Osteocyte (in vitro differentiated cells): Measurements from ENCODE around the gene BCL2L12. TPM values are rescaled to one million over a fixed set of nuclear protein-coding genes. Genes with fewer than 3 reads are reported as not detected.
"Not testable (repeated sequence)": the region's sequence is repeated elsewhere in the genome, so short reads cannot be mapped to it uniquely, and the experiment has no call there.

Experiments
- DNase-seq: peaks from one replicate; pipeline ENCODE4 v3.0.0; 2021; ENCODE audit warnings: mixed read lengths; ENCODE audit not compliant: unreplicated experiment; ENCODE audit errors: extremely low spot score
- H3K27ac Mint-ChIP-seq: one replicate; pipeline ENCODE4 v1.8.0; 2021; ENCODE audit warnings: mild to moderate bottlenecking, mixed read lengths; ENCODE audit not compliant: unreplicated experiment
- H3K27me3 Mint-ChIP-seq: one replicate; pipeline ENCODE4 v1.8.0; 2021; ENCODE audit warnings: mixed read lengths; ENCODE audit not compliant: unreplicated experiment
- H3K36me3 Mint-ChIP-seq: one replicate; pipeline ENCODE4 v1.8.0; 2021; ENCODE audit warnings: mixed read lengths; ENCODE audit not compliant: unreplicated experiment
- H3K4me1 Mint-ChIP-seq: one replicate; pipeline ENCODE4 v1.8.0; 2021; ENCODE audit warnings: mixed read lengths; ENCODE audit not compliant: unreplicated experiment
- H3K4me3 Mint-ChIP-seq: one replicate; pipeline ENCODE4 v1.8.0; 2021; ENCODE audit warnings: mild to moderate bottlenecking, moderate library complexity, mixed read lengths; ENCODE audit not compliant: unreplicated experiment
- H3K9me3 Mint-ChIP-seq: one replicate; pipeline ENCODE4 v1.8.0; 2021; ENCODE audit warnings: mixed read lengths; ENCODE audit not compliant: unreplicated experiment
- total RNA-seq: library from RNA; stranded (reverse); gene quantifications from 2 replicates; pipeline ENCODE4 v1.2.1, GENCODE V29; 2021
- TF ChIP-seq, protein P1 (sequence below): fragments of 200-600 bp; sonication (generic); IDR thresholded peaks from 2 replicates; pipeline ENCODE4 v1.5.0; 2021; ENCODE audit warnings: antibody characterized with exemption, mild to moderate bottlenecking, moderate library complexity

BCL2L12 gene
- total RNA-seq, 1 donor from 2014 or later, result 29.3 TPM

DNA sequence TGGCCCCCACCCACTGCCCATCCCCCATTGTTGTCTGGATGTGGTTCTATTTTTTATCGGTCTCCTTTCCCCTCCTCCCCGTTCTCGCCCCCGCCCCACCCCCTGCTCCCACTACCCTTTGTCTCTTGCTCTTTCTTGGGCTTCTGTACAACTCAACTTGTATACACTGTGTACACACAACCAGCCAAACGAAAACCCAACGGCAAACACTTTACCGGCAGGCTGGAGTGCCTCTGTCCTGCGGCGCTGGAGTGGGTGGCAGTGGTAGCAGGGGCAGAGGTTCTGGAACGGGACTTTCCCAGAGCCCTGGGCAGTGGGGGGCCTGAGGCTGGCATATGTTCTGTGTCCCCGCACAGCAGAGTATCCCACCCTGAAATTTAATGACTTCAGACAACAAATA lies 39.5 kb upstream of the BCL2L12 start:
- H3K36me3 Mint-ChIP-seq, result peaks cover 13% of the 10 kb centered on the region
- no peak for DNase-seq
- H3K27me3 Mint-ChIP-seq, result no peaks in the 10 kb centered on the region
- peaks cover 10% of the 10 kb centered on the region for H3K4me1 Mint-ChIP-seq
- TF ChIP-seq, protein P1, sequence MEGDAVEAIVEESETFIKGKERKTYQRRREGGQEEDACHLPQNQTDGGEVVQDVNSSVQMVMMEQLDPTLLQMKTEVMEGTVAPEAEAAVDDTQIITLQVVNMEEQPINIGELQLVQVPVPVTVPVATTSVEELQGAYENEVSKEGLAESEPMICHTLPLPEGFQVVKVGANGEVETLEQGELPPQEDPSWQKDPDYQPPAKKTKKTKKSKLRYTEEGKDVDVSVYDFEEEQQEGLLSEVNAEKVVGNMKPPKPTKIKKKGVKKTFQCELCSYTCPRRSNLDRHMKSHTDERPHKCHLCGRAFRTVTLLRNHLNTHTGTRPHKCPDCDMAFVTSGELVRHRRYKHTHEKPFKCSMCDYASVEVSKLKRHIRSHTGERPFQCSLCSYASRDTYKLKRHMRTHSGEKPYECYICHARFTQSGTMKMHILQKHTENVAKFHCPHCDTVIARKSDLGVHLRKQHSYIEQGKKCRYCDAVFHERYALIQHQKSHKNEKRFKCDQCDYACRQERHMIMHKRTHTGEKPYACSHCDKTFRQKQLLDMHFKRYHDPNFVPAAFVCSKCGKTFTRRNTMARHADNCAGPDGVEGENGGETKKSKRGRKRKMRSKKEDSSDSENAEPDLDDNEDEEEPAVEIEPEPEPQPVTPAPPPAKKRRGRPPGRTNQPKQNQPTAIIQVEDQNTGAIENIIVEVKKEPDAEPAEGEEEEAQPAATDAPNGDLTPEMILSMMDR, result no peak
- H3K9me3 Mint-ChIP-seq, result no peaks in the 10 kb centered on the region
- no peak overlapping the region for H3K4me3 Mint-ChIP-seq
- no peak overlapping the region for H3K27ac Mint-ChIP-seq

DNA sequence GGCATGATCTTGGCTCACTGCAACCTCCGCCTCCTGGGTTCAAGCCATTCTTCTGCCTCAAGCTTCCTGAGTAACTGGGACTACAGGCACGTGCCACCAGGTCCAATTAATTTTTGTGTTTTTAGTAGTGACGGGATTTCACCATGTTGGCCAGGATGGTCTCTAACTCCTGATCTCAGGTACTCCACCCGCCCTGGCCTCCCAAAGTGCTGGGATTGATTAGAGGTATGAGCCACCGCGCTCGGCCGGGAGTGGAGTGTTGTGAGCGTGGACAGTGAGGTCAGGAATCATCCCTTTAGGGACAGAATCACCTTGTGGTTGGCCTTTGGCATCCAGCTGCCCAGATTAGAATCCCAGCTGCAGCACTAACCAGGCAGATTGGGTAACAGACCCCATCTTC lies 36.1 kb upstream of the BCL2L12 start:
- no peak overlapping the region for H3K4me3 Mint-ChIP-seq
- peaks cover 13% of the 10 kb centered on the region for H3K4me1 Mint-ChIP-seq
- peak overlapping the region; percentile 35 for H3K27ac Mint-ChIP-seq
- TF ChIP-seq, protein P1, result no peak
- no peaks in the 10 kb centered on the region for H3K9me3 Mint-ChIP-seq
- H3K27me3 Mint-ChIP-seq, result no peaks in the 10 kb centered on the region
- no peak for DNase-seq
- peaks cover 5% of the 10 kb centered on the region for H3K36me3 Mint-ChIP-seq

DNA sequence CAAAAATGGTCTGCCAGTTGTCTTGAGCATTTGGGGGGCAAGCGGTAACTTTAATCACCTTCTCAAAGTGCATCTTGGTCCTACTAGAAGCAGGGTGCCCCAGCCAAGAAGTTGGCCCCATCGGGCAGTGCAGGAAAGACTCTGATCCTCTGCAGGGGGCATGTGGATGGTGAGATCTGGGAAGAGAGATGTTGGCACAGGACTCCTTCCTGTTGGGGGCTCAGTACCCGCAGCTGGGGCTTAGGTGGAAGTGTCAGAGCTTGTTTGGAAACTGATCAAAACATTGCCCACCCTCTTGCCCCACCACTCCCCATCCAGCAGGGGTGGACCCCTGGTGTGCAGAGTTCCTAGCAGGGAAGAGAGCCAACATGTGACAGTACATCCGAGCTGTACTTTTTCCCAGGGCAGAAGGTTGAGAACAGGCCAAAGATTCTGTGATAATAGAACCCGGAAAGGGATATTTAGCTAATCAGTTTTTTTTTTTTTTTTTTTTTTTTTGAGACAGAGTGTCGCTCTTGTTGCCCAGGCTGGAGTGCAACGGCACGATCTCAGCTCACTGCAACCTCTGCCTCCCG lies 34.6 kb upstream of the BCL2L12 start:
- Mint-ChIP-seq H3K4me3 (no peak overlapping the region), H3K27me3 (no peaks in the 10 kb centered on the region), H3K27ac (peak overlapping the region; percentile 78), H3K9me3 (no peaks in the 10 kb centered on the region), H3K4me1 (peaks cover 25% of the 10 kb centered on the region), H3K36me3 (peaks cover 6% of the 10 kb centered on the region)
- DNase-seq, result no peak
- TF ChIP-seq, protein P1, result no peak

DNA sequence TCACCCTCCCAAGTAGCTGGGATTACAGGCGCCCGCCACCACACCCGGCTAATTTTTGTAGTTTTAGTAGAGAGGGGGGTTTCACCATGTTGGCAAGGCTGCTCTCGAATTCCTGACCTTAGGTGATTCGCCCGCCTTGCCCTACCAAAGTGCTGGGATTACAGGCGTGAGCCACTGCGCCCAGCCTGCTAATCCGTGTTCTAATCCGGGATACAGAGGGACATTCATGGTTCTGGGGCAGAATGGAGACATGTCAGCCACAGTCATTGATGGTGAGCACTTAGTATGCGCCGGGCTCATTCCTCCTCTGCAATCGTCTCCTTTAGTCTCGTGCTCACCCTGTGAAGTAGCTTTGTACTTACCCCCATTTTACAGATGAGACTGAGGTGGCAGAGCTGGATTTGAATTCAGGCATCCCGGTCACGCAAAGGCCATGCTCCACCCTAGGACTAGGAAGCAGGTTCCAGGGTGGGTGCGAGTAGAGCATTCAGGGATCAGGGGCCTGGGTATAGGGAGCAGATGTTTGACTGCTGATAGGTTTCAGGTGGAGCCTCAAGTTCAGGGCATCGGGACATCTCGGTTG lies 34.0 kb upstream of the BCL2L12 start:
- peak overlapping the region; percentile 47 for H3K27ac Mint-ChIP-seq

DNA sequence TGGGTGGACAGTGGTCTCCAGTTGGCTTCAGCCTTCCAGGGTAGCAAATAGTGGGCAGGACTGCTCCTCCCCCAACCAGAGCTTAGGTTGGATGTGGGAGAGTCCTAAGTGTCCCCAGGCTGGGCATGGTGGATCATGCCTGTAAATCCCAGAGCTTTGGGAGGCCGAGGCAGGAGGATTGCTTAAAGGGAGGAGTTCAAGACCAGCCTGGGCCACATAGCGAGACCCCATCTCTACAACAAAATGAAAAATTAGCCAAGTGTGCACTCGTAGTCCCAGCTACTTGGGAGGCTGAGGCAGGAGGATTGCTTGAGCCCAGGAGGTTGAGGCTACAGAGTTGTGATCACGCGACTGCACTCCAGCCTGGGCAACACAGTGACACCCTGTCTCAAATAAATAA lies 33.2 kb upstream of the BCL2L12 start:
- H3K27ac Mint-ChIP-seq, result no peak overlapping the region

More for the DNA sequence above, 34.0 kb upstream of the BCL2L12 start:
- Mint-ChIP-seq H3K27me3 (no peaks in the 10 kb centered on the region), H3K4me3 (no peak overlapping the region), H3K4me1 (peaks cover 29% of the 10 kb centered on the region), H3K9me3 (no peaks in the 10 kb centered on the region), H3K36me3 (peaks cover 6% of the 10 kb centered on the region)
- DNase-seq, result no peak
- TF ChIP-seq, protein P1, result no peak

DNA sequence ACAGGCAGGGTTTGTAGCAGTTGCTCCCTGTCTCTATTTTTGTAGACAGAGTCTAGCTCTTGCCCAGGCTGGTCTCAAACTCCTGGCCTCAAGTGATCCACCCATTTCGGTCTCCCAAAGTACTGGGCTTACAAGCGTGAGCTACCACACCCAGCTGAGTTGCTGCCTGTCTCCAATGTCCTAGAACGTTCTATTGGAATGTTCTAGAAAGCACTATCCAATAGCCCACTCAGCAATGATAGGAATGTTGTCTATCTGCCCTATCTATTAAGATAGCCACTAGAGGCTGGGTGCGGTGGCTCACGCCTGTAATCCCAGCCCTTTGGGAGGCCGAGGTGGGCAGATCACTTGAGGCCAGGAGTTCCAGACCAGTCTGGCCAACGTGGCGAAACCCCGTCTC lies 32.5 kb upstream of the BCL2L12 start:
- H3K36me3 Mint-ChIP-seq, H3K27me3 Mint-ChIP-seq, H3K27ac Mint-ChIP-seq, H3K9me3 Mint-ChIP-seq, DNase-seq, H3K4me3 Mint-ChIP-seq: not testable (repeated sequence)
- H3K4me1 Mint-ChIP-seq, result peaks cover 38% of the 10 kb centered on the region

More for the DNA sequence above, 33.2 kb upstream of the BCL2L12 start:
- H3K27me3 Mint-ChIP-seq, result no peaks in the 10 kb centered on the region
- no peak overlapping the region for H3K4me3 Mint-ChIP-seq
- no peaks in the 10 kb centered on the region for H3K9me3 Mint-ChIP-seq
- H3K4me1 Mint-ChIP-seq, result peaks cover 32% of the 10 kb centered on the region
- no peak for DNase-seq
- peaks cover 5% of the 10 kb centered on the region for H3K36me3 Mint-ChIP-seq
- TF ChIP-seq, protein P1, result no peak
